ENCODE measurements around the gene CFAP74. TPM values are rescaled to one million over a fixed set of nuclear protein-coding genes. Genes with fewer than 3 reads are reported as not detected.

CFAP74 gene
- polyA plus RNA-seq, 1 donor = 0.19 TPM

Other genes starting within 250 kb of the CFAP74 start
- gene NADK, start 225.3 kb downstream of the CFAP74 start, polyA plus RNA-seq (ENCODE audit: insufficient read length) = 32.4 TPM
- gene GNB1, start 112.7 kb downstream of the CFAP74 start, polyA plus RNA-seq (ENCODE audit: insufficient read length) = 164 TPM
- 211 TPM for gene CALML6, start 88.5 kb downstream of the CFAP74 start, polyA plus RNA-seq (ENCODE audit: insufficient read length)
- gene TMEM52, start 84.5 kb downstream of the CFAP74 start, polyA plus RNA-seq (ENCODE audit: insufficient read length) = 134 TPM
- gene GABRD, start 15.6 kb upstream of the CFAP74 start, polyA plus RNA-seq (ENCODE audit: insufficient read length) = 1.1 TPM
- 7.8 TPM for gene PRKCZ, start 46.6 kb upstream of the CFAP74 start, polyA plus RNA-seq (ENCODE audit: insufficient read length)
- gene FAAP20, start 191.0 kb upstream of the CFAP74 start, polyA plus RNA-seq (ENCODE audit: insufficient read length) = 50.9 TPM
- 70.0 TPM for gene SKI, start 224.5 kb upstream of the CFAP74 start, polyA plus RNA-seq (ENCODE audit: insufficient read length)